ENCODE results near the gene NUP98.

DNA sequence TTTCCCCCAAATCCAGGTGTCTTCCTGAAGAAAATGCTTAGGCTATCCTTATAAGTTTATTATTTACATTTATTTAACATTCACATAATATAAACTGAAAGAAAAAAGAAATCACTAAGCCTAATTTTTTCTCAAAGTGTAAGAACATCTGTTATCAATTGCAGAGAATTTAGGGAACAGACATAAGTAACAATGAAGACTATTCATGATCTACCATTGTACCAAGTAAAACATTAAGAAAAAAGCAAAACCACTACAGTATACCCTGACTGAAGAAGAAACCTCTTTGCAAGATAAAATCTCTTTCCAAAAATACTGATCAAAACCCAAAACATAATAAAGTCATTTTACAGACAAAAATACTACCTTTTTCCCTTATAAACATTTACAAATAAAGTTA, 60.5 kb downstream of the NUP98 start:
- no peak for TF ChIP-seq EZH2 (IDR thresholded peaks at IDR 0.05; ENCODE audit: borderline replicate concordance, low read depth, low read length, severe bottlenecking)
- TF ChIP-seq, protein P1, sequence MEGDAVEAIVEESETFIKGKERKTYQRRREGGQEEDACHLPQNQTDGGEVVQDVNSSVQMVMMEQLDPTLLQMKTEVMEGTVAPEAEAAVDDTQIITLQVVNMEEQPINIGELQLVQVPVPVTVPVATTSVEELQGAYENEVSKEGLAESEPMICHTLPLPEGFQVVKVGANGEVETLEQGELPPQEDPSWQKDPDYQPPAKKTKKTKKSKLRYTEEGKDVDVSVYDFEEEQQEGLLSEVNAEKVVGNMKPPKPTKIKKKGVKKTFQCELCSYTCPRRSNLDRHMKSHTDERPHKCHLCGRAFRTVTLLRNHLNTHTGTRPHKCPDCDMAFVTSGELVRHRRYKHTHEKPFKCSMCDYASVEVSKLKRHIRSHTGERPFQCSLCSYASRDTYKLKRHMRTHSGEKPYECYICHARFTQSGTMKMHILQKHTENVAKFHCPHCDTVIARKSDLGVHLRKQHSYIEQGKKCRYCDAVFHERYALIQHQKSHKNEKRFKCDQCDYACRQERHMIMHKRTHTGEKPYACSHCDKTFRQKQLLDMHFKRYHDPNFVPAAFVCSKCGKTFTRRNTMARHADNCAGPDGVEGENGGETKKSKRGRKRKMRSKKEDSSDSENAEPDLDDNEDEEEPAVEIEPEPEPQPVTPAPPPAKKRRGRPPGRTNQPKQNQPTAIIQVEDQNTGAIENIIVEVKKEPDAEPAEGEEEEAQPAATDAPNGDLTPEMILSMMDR (IDR thresholded peaks at IDR 0.05; ENCODE audit: borderline replicate concordance, extremely low read depth, low read length, poor library complexity, severe bottlenecking), result no peak

Data from DND-41 (cell line).